K562 (cell line): Measurements from ENCODE around the gene ELOVL5. TPM values are rescaled to one million over a fixed set of nuclear protein-coding genes. Genes with fewer than 3 reads are reported as not detected.
A peak's percentile ranks its signal among the peaks of the same experiment; 100 is the strongest.

Experiments used
- ARID1B ChIP-seq: fragments of 450-650 bp; IDR thresholded peaks from 2 replicates; pipeline ENCODE4 v1.6.1; 2016; ENCODE audit warnings: antibody characterized with exemption, mild to moderate bottlenecking, inconsistent platforms
- ATF3 ChIP-seq, 2 experiments: fragments of 450-650 bp in 1 of 2; sonication (generic) in 1 of 2; formaldehyde crosslinking in 1 of 2; IDR thresholded peaks in 1 of 2; conservative IDR thresholded peaks in 1 of 2; 2 replicates each; pipeline versions ENCODE4 v1.6.1 to v1.8.1; 2016 to 2023; ENCODE audit warnings: mild to moderate bottlenecking in 2 of 2, moderate library complexity in 2 of 2, inconsistent platforms in 1 of 2, missing genetic modification reagents in 1 of 2
- C11orf30 ChIP-seq: fragments of 450-650 bp; IDR thresholded peaks from 2 replicates; pipeline ENCODE4 v1.6.1; 2016; ENCODE audit warnings: low read depth, mild to moderate bottlenecking
- CEBPB ChIP-seq: fragments of 450-650 bp; IDR thresholded peaks from 2 replicates; pipeline ENCODE4 v1.6.1; 2016; ENCODE audit warnings: missing genetic modification characterization, missing compliant biosample characterization
- EWSR1 ChIP-seq: fragments of 450-650 bp; IDR thresholded peaks from 2 replicates; pipeline ENCODE4 v1.6.1; 2018; ENCODE audit warnings: borderline replicate concordance, mild to moderate bottlenecking, low read depth, moderate library complexity; ENCODE audit not compliant: partially characterized antibody
- GABPA ChIP-seq: fragments of 200-800 bp; sonication (Bioruptor generic); conservative IDR thresholded peaks from 2 replicates; pipeline ENCODE4 v1.6.1; 2016; ENCODE audit warnings: low read depth, missing genetic modification characterization, missing compliant biosample characterization
- HES1 ChIP-seq: fragments of 450-650 bp; IDR thresholded peaks from 2 replicates; pipeline ENCODE4 v1.6.1; 2016; ENCODE audit warnings: low read depth, mild to moderate bottlenecking, moderate library complexity
- ILK ChIP-seq: fragments of 450-650 bp; IDR thresholded peaks from 2 replicates; pipeline ENCODE4 v1.6.1; 2016; ENCODE audit warnings: missing genetic modification characterization, low read depth, mild to moderate bottlenecking, missing compliant biosample characterization, moderate library complexity, borderline replicate concordance
- KHSRP ChIP-seq: fragments of 450-650 bp; IDR thresholded peaks from 2 replicates; pipeline ENCODE4 v1.6.1; 2017
- MAFF ChIP-seq: IDR thresholded peaks from 2 replicates; pipeline ENCODE4 v1.6.1; 2012; ENCODE audit warnings: low read length, improper control_type of control experiment
- MAFK ChIP-seq: IDR thresholded peaks from 2 replicates; pipeline ENCODE4 v1.6.1; 2011; ENCODE audit warnings: low read length, improper control_type of control experiment
- MAZ ChIP-seq, 2 experiments: fragments of 450-650 bp in 1 of 2; sonication (generic) in 1 of 2; formaldehyde crosslinking; IDR thresholded peaks in 1 of 2; conservative IDR thresholded peaks in 1 of 2; 2 replicates each; pipeline versions ENCODE4 v1.4.0 to v1.5.0; 2020; ENCODE audit warnings: mild to moderate bottlenecking in 1 of 2, missing genetic modification reagents in 1 of 2
- PKNOX1 ChIP-seq: fragments of 450-650 bp; IDR thresholded peaks from 2 replicates; pipeline ENCODE4 v1.6.1; 2016
- SMAD4 ChIP-seq: fragments of 250-450 bp; sonication (Bioruptor Pico); conservative IDR thresholded peaks from 2 replicates; pipeline ENCODE4 v1.8.0; 2021; ENCODE audit warnings: inconsistent platforms, mild to moderate bottlenecking, moderate library complexity
- SMARCA4 ChIP-seq: fragments of 450-650 bp; IDR thresholded peaks from 2 replicates; pipeline ENCODE4 v1.6.1; 2016
- SOX6 ChIP-seq: fragments of 450-650 bp; IDR thresholded peaks from 2 replicates; pipeline ENCODE4 v1.6.1; 2014; ENCODE audit warnings: mild to moderate bottlenecking
- TEAD4 ChIP-seq, 2 experiments: sonication (generic) in 1 of 2; formaldehyde crosslinking in 1 of 2; IDR thresholded peaks; 2 replicates each; pipeline versions ENCODE4 v1.6.1 to v1.8.0; 2012 to 2022; ENCODE audit warnings: borderline replicate concordance in 1 of 2, inconsistent platforms in 1 of 2, low read length in 1 of 2, mild to moderate bottlenecking in 1 of 2, missing genetic modification reagents in 1 of 2
- ZNF12 ChIP-seq: sonication (generic); formaldehyde crosslinking; IDR thresholded peaks from 2 replicates; pipeline ENCODE4 v1.4.0; 2020; ENCODE audit warnings: mild to moderate bottlenecking, missing genetic modification reagents
- ZNF316 ChIP-seq: fragments of 450-650 bp; IDR thresholded peaks from 2 replicates; pipeline ENCODE4 v1.6.1; 2016
- ZNF589 ChIP-seq: fragments of 200-800 bp; sonication (Bioruptor generic); IDR thresholded peaks from 2 replicates; pipeline ENCODE4 v1.6.1; 2016; ENCODE audit warnings: low read depth, missing genetic modification characterization, missing compliant biosample characterization
- polyA plus RNA-seq, 8 experiments: library from polyadenylated mRNA; depleted of rRNA in 4 of 8; stranded (reverse) in 5 of 8; unstranded in 3 of 8; fragments of >200 nt; fragmentation: Nextera tagmentation in 2 of 8; fragmentation: Illumina TruSeq in 1 of 8; extraction: Ambion mirVana in 2 of 8; extraction: Trizol in 1 of 8; gene quantifications; 2 replicates each; pipeline versions ENCODE4 v1.2.1 to v1.2.3, GENCODE V29; 2011 to 2014; ENCODE audit warnings: inconsistent platforms in 1 of 8, missing spikeins in 1 of 8
- total RNA-seq, 7 experiments: library from RNA; depleted of rRNA in 6 of 7; stranded (reverse); fragments of >200 nt in 6 of 7; fragmentation: Illumina TruSeq in 2 of 7; extraction: Trizol in 2 of 7; gene quantifications; 2 replicates each; pipeline versions ENCODE4 v1.2.1 to v1.2.3, GENCODE V29; 2011 to 2021; ENCODE audit warnings: low replicate concordance in 1 of 7
- TF ChIP-seq, protein P1 (sequence below): fragments of 250-450 bp; sonication (Bioruptor Pico); IDR thresholded peaks from 2 replicates; pipeline ENCODE4 v1.4.0; 2020; ENCODE audit warnings: mild to moderate bottlenecking, moderate library complexity

Gene ELOVL5
- total and polyA plus RNA-seq, 9 of the 15 experiments (the other 6 are each of a cell fraction or from before 2014, with no cell fraction given), result 70.6 to 245 (median 132) TPM

GRCh38 chr6:53322188-53323029, 26.3 kb downstream of the ELOVL5 start (continued):
- TF ChIP-seq CEBPB (tag) (peak; percentile 57), SMARCA4 (peak; percentile 41; the same call in 1 of the 2 replicates), ATF3 (IDR thresholded peaks at IDR 0.05) (peak; percentile 56), ATF3 (CRISPR knock-in tag; conservative IDR thresholded peaks at IDR 0.05) (no peak), ARID1B (peak; percentile 26; the same call in 1 of the 2 replicates), ILK (tag) (no peak), GABPA (tag) (peak; percentile 47), PKNOX1 (no peak), TEAD4 (IDR thresholded peaks at IDR 0.05; ENCODE audit: low read length) (no peak), TEAD4 (CRISPR knock-in tag; IDR thresholded peaks at IDR 0.05; ENCODE audit: borderline replicate concordance) (no peak), ZNF589 (CRISPR knock-in tag) (0 out of 2 replicates have a peak, but pooled peaks have one; percentile 53), MAZ (CRISPR knock-in tag; conservative IDR thresholded peaks at IDR 0.05 in 1 of 2, IDR thresholded peaks at IDR 0.05 in 1 of 2) (no peak), ZNF316 (peak; percentile 86), HES1 (no peak), SOX6 (0 out of 2 replicates have a peak, but pooled peaks have one; percentile 15), C11orf30 (peak; percentile 79), EWSR1 (no peak), ZNF12 (CRISPR knock-in tag) (peak; percentile 63; the same call in 1 of the 2 replicates), SMAD4 (CRISPR knock-in tag) (no peak), MAFF (peak; percentile 57; the same call in 1 of the 2 replicates), KHSRP (no peak), MAFK (peak; percentile 17; the same call in 1 of the 2 replicates)
- TF ChIP-seq, protein P1, sequence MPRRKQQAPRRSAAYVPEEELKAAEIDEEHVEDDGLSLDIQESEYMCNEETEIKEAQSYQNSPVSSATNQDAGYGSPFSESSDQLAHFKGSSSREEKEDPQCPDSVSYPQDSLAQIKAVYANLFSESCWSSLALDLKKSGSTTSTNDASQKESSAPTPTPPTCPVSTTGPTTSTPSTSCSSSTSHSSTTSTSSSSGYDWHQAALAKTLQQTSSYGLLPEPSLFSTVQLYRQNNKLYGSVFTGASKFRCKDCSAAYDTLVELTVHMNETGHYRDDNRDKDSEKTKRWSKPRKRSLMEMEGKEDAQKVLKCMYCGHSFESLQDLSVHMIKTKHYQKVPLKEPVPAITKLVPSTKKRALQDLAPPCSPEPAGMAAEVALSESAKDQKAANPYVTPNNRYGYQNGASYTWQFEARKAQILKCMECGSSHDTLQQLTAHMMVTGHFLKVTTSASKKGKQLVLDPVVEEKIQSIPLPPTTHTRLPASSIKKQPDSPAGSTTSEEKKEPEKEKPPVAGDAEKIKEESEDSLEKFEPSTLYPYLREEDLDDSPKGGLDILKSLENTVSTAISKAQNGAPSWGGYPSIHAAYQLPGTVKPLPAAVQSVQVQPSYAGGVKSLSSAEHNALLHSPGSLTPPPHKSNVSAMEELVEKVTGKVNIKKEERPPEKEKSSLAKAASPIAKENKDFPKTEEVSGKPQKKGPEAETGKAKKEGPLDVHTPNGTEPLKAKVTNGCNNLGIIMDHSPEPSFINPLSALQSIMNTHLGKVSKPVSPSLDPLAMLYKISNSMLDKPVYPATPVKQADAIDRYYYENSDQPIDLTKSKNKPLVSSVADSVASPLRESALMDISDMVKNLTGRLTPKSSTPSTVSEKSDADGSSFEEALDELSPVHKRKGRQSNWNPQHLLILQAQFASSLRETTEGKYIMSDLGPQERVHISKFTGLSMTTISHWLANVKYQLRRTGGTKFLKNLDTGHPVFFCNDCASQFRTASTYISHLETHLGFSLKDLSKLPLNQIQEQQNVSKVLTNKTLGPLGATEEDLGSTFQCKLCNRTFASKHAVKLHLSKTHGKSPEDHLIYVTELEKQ, result no peak
